Measurements from ENCODE around the gene DCD.

Gene DCD

DNA sequence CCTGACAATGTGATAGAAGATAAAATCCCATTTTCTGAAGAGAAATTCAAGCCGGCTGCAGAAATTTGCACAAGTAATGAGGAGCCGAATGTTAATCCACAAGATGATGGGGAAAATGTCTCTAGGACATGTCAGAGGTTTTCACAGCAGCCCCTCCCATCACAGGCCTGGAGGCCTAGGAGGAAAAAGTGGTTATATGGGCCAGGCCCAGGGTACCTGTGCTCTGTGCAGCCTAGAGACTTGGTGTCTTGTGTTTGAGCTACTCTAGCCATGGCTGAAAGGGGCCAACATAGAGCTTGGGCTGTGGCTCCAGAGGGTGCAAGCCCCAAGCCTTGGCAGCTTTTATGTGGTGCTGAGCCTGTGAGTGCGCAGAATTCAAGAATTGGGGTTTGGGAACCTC is 20.9 kb downstream of the DCD start:
- no peak overlapping the region for H3K9ac ChIP-seq (ENCODE audit: low read length)
- no peaks in the 10 kb centered on the region for H4K20me1 ChIP-seq (ENCODE audit: insufficient read depth, low read length)
- H3K4me3 ChIP-seq (ENCODE audit: low read length), result no peak overlapping the region
- H3K4me2 ChIP-seq (ENCODE audit: low read length), result no peak overlapping the region
- no peaks in the 10 kb centered on the region for H3K36me3 ChIP-seq (replicated peaks; ENCODE audit: low read depth, low read length)
- H3K27me3 ChIP-seq (ENCODE audit: low read depth, low read length), result peaks cover 15% of the 10 kb centered on the region
- H3K4me1 ChIP-seq (ENCODE audit: low read length), result no peaks in the 10 kb centered on the region
- peaks cover 13% of the 10 kb centered on the region; the same call in 1 of the 2 replicates for H3K9me3 ChIP-seq (ENCODE audit: insufficient read depth, low read length)
- no peak overlapping the region for H3K27ac ChIP-seq (ENCODE audit: low read length)
- TF ChIP-seq, protein P1, sequence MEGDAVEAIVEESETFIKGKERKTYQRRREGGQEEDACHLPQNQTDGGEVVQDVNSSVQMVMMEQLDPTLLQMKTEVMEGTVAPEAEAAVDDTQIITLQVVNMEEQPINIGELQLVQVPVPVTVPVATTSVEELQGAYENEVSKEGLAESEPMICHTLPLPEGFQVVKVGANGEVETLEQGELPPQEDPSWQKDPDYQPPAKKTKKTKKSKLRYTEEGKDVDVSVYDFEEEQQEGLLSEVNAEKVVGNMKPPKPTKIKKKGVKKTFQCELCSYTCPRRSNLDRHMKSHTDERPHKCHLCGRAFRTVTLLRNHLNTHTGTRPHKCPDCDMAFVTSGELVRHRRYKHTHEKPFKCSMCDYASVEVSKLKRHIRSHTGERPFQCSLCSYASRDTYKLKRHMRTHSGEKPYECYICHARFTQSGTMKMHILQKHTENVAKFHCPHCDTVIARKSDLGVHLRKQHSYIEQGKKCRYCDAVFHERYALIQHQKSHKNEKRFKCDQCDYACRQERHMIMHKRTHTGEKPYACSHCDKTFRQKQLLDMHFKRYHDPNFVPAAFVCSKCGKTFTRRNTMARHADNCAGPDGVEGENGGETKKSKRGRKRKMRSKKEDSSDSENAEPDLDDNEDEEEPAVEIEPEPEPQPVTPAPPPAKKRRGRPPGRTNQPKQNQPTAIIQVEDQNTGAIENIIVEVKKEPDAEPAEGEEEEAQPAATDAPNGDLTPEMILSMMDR (IDR thresholded peaks at IDR 0.05; ENCODE audit: low read depth, low read length), result no peak
- no peak for TF ChIP-seq EZH2phosphoT487 (IDR thresholded peaks at IDR 0.05; ENCODE audit: low read depth)
- H3K79me2 ChIP-seq (ENCODE audit: low read length), result no peaks in the 10 kb centered on the region
- H2AFZ ChIP-seq (ENCODE audit: low read depth, low read length), result no peak overlapping the region

DNA sequence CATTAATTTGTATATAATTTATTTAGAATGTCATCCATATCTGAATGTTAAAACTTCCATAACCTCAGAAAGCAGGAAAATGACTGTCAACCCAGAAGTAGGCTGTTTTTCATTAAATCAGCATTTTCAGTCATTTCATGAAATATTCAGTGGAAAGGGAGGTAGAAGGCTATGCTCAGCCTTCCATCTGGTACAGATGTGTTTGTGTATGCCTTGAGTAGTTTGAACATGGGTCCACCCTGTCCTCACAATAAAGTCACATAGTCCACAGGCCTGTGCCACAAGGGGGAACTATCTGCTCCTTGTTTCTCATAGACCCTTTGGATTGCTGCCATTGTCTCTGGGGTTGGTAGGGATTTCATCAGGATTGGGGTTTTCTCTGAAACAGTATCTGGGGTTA is 22.6 kb downstream of the DCD start:
- Histone ChIP-seq H3K36me3 (replicated peaks; ENCODE audit: low read depth, low read length) (no peaks in the 10 kb centered on the region), H3K4me1 (ENCODE audit: low read length) (no peaks in the 10 kb centered on the region), H3K4me2 (ENCODE audit: low read length) (no peak overlapping the region), H3K9ac (ENCODE audit: low read length) (no peak overlapping the region), H3K9me3 (ENCODE audit: insufficient read depth, low read length) (peaks cover 13% of the 10 kb centered on the region; the same call in 1 of the 2 replicates), H3K4me3 (ENCODE audit: low read length) (no peak overlapping the region), H4K20me1 (ENCODE audit: insufficient read depth, low read length) (no peaks in the 10 kb centered on the region), H2AFZ (ENCODE audit: low read depth, low read length) (no peak overlapping the region), H3K27ac (ENCODE audit: low read length) (no peak overlapping the region), H3K79me2 (ENCODE audit: low read length) (no peaks in the 10 kb centered on the region), H3K27me3 (ENCODE audit: low read depth, low read length) (peaks cover 18% of the 10 kb centered on the region)
- TF ChIP-seq, protein P1 (IDR thresholded peaks at IDR 0.05; ENCODE audit: low read depth, low read length), result no peak
- no peak for TF ChIP-seq EZH2phosphoT487 (IDR thresholded peaks at IDR 0.05; ENCODE audit: low read depth)

DNA sequence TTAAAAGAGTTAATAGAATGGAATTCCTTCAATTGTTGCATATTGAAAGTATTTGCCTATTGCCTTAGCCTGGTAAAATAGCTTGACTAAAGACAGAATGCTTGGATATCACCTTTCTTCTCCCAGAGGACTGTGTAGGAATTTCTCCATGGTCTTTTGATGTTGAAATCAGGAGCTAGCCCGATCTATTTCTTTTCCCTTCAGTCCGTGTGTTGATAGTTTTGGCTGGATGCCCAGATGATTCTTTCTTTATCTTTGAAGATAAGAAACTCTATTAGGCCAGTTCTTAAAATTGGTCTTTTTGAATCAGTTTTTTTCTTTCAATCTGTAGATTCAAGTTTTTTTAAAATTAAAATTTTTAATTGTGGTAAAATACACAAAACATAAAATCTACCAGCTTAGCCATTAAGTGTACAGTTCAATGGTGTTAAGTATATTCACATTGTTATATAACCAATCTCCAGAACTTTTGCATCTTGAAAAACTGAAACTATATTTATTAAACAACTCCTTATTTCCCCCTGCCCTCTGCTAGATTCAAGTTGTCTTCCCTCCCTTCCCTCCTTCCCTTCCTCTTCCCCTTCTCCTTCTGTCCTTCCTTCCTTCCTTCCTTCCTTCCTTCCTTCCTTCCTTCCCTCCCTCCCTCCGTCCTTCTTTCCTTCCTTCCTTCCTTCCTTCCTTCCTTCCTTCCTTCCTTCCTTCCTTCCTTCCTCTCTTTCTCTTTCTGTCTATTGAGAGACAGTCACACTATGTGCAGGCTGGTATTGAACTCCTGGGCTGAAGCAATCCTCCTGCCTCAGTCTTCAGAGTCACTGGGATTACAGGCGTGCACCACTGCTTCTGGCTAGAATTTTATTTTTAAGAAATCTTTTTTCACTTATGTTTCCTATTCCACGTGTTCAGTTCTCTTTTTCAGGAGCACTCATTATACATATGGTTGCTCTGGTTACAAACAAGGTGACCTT is 23.6 kb downstream of the DCD start:
- peaks cover 13% of the 10 kb centered on the region; the same call in 1 of the 2 replicates for H3K9me3 ChIP-seq (ENCODE audit: insufficient read depth, low read length)
- peaks cover 18% of the 10 kb centered on the region for H3K27me3 ChIP-seq (ENCODE audit: low read depth, low read length)
- no peak overlapping the region for H2AFZ ChIP-seq (ENCODE audit: low read depth, low read length)
- TF ChIP-seq EZH2phosphoT487 (IDR thresholded peaks at IDR 0.05; ENCODE audit: low read depth), result no peak
- TF ChIP-seq, protein P1 (IDR thresholded peaks at IDR 0.05; ENCODE audit: low read depth, low read length), result no peak
- no peak overlapping the region for H3K9ac ChIP-seq (ENCODE audit: low read length)
- no peak overlapping the region for H3K4me3 ChIP-seq (ENCODE audit: low read length)
- no peaks in the 10 kb centered on the region for H4K20me1 ChIP-seq (ENCODE audit: insufficient read depth, low read length)
- H3K36me3 ChIP-seq (replicated peaks; ENCODE audit: low read depth, low read length), result no peaks in the 10 kb centered on the region
- no peaks in the 10 kb centered on the region for H3K79me2 ChIP-seq (ENCODE audit: low read length)
- H3K4me2 ChIP-seq (ENCODE audit: low read length), result no peak overlapping the region
- H3K4me1 ChIP-seq (ENCODE audit: low read length), result no peaks in the 10 kb centered on the region
- no peak overlapping the region for H3K27ac ChIP-seq (ENCODE audit: low read length)

DNA sequence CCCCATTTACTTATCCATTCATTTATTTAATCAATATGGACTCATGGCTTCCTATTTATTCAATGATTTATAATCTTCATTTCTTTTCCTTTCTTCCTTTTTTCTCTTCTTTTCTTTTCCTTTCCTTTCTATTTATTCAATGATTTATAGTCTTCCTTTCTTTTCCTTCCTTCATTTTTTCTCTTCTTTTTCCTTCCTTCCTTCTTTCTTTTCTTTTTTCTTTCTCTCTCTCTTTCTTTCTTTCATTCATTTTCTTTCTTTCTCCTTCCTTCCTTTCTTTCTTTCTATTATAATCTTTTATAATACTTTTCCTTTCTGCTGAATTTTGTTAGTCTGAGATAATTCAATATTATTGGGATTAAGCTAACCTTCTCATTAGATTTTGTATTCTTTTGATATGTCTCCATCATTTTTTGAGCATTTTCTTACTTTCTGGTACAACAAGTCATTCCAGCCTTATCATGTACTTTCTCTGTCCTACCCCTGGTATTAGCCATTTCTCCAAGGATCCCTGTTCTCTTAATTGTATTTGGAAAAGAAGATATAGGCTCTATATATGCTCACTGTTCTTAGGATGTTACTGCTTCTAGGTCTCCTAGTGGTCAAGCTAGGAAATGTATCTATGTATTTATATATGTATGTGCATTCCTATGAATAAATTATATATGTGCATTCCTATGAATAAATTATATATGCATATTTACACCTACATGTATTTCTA is 25.5 kb downstream of the DCD start:
- H3K36me3 ChIP-seq (replicated peaks; ENCODE audit: low read depth, low read length), result no peaks in the 10 kb centered on the region
- H3K27me3 ChIP-seq (ENCODE audit: low read depth, low read length), result peaks cover 35% of the 10 kb centered on the region
- H3K4me1 ChIP-seq (ENCODE audit: low read length), result no peaks in the 10 kb centered on the region
- no peak for TF ChIP-seq EZH2phosphoT487 (IDR thresholded peaks at IDR 0.05; ENCODE audit: low read depth)
- TF ChIP-seq, protein P1 (IDR thresholded peaks at IDR 0.05; ENCODE audit: low read depth, low read length), result peak; percentile 35
- H4K20me1 ChIP-seq (ENCODE audit: insufficient read depth, low read length), result no peaks in the 10 kb centered on the region
- peaks cover 4% of the 10 kb centered on the region; the same call in 1 of the 2 replicates for H3K9me3 ChIP-seq (ENCODE audit: insufficient read depth, low read length)
- H3K4me3 ChIP-seq (ENCODE audit: low read length), result no peak overlapping the region
- no peak overlapping the region for H3K4me2 ChIP-seq (ENCODE audit: low read length)
- H3K9ac ChIP-seq (ENCODE audit: low read length), result no peak overlapping the region
- no peaks in the 10 kb centered on the region for H3K79me2 ChIP-seq (ENCODE audit: low read length)
- no peak overlapping the region for H3K27ac ChIP-seq (ENCODE audit: low read length)
- no peak overlapping the region for H2AFZ ChIP-seq (ENCODE audit: low read depth, low read length)

All from OCI-LY3 (cell line).